PFSK-1 (cell line): ENCODE measurements around the gene TGM5.

Source experiments
- REST ChIP-seq, 2 experiments: IDR thresholded peaks; 2 replicates each; pipeline versions ENCODE4 v1.6.1 to v1.8.0; 2011 to 2012; ENCODE audit warnings: low read depth in 2 of 2, low read length in 2 of 2, control low read depth in 1 of 2, inconsistent platforms in 1 of 2, mild to moderate bottlenecking in 1 of 2, moderate library complexity in 1 of 2; ENCODE audit not compliant: insufficient read depth in 1 of 2
- TAF1 ChIP-seq: IDR thresholded peaks from 2 replicates; pipeline ENCODE4 v1.6.1; 2012; ENCODE audit warnings: low read length, control low read depth, borderline replicate concordance; ENCODE audit not compliant: insufficient read depth

- no peak for TF ChIP-seq REST (IDR thresholded peaks at IDR 0.05; ENCODE audit: insufficient read depth in 1 of 2, low read depth in 2 of 2, low read length in 2 of 2)
- TF ChIP-seq TAF1: no peak
These were observed 69.8 kb downstream of the TGM5 start for GRCh38 chr15:43196760-43197548.
